NAMALWA (cell line): Measurements from ENCODE around the gene ACOT11.

ENCODE experiments used
- DNase-seq: peaks from one replicate; pipeline ENCODE4 v3.0.0-alpha.2; 2015; ENCODE audit warnings: low spot score

The ACOT11 gene

GRCh38 chr1:54585181-54586066 is 37.4 kb downstream of the ACOT11 start:
- no peak for DNase-seq

- DNase-seq, result no peak
These were observed 40.3 kb downstream of the ACOT11 start for GRCh38 chr1:54588377-54588776.

- no peak for DNase-seq
These were observed 43.2 kb downstream of the ACOT11 start for GRCh38 chr1:54591127-54591756.

GRCh38 chr1:54593571-54594160 is 45.6 kb downstream of the ACOT11 start:
- DNase-seq, result no peak

GRCh38 chr1:54594463-54594862 is 46.4 kb downstream of the ACOT11 start:
- DNase-seq, result no peak

- DNase-seq, result no peak
These were observed 48.0 kb downstream of the ACOT11 start for GRCh38 chr1:54595956-54596498.

GRCh38 chr1:54596756-54597155 is 48.7 kb downstream of the ACOT11 start:
- no peak for DNase-seq

- no peak for DNase-seq
These were observed 49.5 kb downstream of the ACOT11 start for GRCh38 chr1:54597455-54598030.

GRCh38 chr1:54599211-54599823 is 51.3 kb downstream of the ACOT11 start:
- no peak for DNase-seq

- no peak for DNase-seq
These were observed 53.1 kb downstream of the ACOT11 start for GRCh38 chr1:54600947-54601721.

GRCh38 chr1:54601730-54602129 is 53.7 kb downstream of the ACOT11 start:
- no peak for DNase-seq

GRCh38 chr1:54602554-54602953 is 54.5 kb downstream of the ACOT11 start:
- no peak for DNase-seq

- no peak for DNase-seq
These were observed 55.2 kb downstream of the ACOT11 start for GRCh38 chr1:54603241-54603640.

- DNase-seq, result no peak
These were observed 56.0 kb downstream of the ACOT11 start for GRCh38 chr1:54604051-54604450.

- peak; percentile 54 for DNase-seq
These were observed 56.7 kb downstream of the ACOT11 start for GRCh38 chr1:54604572-54605370.

- no peak for DNase-seq
These were observed 58.3 kb downstream of the ACOT11 start for GRCh38 chr1:54606096-54606989.

- DNase-seq, result no peak
These were observed 58.9 kb downstream of the ACOT11 start for GRCh38 chr1:54606990-54607325.

- no peak for DNase-seq
These were observed 60.0 kb downstream of the ACOT11 start for GRCh38 chr1:54607821-54608565.
